OCI-LY7 (cell line): ENCODE results near the gene ANKRD17.

Source experiments
- CTCF ChIP-seq: fragments of 200-600 bp; sonication (generic); conservative IDR thresholded peaks from 2 replicates; pipeline ENCODE4 v1.5.1; 2014; ENCODE audit warnings: mild to moderate bottlenecking, antibody characterized with exemption, low read length, moderate library complexity, mixed read lengths
- EZH2phosphoT487 ChIP-seq: fragments of 200-600 bp; sonication (generic); IDR thresholded peaks from 2 replicates; pipeline ENCODE4 v1.6.1; 2018; ENCODE audit warnings: low read depth, borderline replicate concordance, mild to moderate bottlenecking, mixed run types, antibody characterized with exemption, low read length, moderate library complexity, mixed read lengths

DNA sequence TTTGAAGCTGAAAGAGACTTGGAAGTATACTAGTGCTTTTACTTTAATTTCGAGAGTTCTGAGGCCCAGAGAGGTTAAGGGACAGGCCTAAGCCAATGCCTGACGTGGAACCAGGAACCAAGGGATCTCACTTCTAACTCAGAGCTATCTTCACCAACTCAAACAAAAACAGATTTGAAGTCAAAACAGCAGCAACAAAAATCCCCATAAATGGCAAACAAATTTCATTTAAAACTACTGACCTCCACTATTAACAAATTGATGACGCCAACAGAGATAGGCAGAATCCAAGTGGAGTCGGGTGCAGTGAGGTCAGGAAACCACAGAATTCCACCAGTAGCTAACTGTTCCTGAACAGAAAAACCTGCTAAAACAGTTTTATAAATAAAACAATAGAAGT lies 194.1 kb downstream of the ANKRD17 start:
- TF ChIP-seq CTCF, result no peak
- TF ChIP-seq EZH2phosphoT487, result no peak
